B cell (primary cell): ENCODE measurements around the gene CD6. TPM values are rescaled to one million over a fixed set of nuclear protein-coding genes. Genes with fewer than 3 reads are reported as not detected.

Source experiments
- ATAC-seq: fragments of 200-7000 bp; cut with Tn5 transposase; one replicate; pipeline ENCODE4 v1.10.0; 2021; ENCODE audit warnings: low read depth, mild to moderate bottlenecking, moderate number of reproducible peaks, moderate library complexity
- CTCF ChIA-PET: fragments of 350-600 bp; sonication (Branson Sonifier 250); formaldehyde crosslinking; loops from one replicate; lab custom pipeline; 2021; ENCODE audit warnings: antibody characterized with exemption, inconsistent platforms; lab: Charles Lee
- POLR2A ChIA-PET: fragments of 350-600 bp; sonication (Branson Sonifier 250); formaldehyde crosslinking; loops from one replicate; lab custom pipeline; 2021; ENCODE audit warnings: antibody characterized with exemption; lab: Charles Lee
- DNase-seq: peaks from one replicate; pipeline ENCODE4 v3.0.0; 2013
- H2AFZ ChIP-seq: 2 replicates; pipeline ENCODE4 v1.6.1; 2012; ENCODE audit warnings: mild to moderate bottlenecking, low read depth, low read length; ENCODE audit not compliant: insufficient read depth, poor library complexity, severe bottlenecking
- H3K27ac ChIP-seq, 2 donors: 1 replicate in 1 of 2; 2 replicates in 1 of 2; pipeline ENCODE4 v1.5.1; 2012 to 2013; ENCODE audit warnings: low read length in 2 of 2, mild to moderate bottlenecking in 2 of 2, moderate library complexity in 1 of 2
- H3K27me3 ChIP-seq, 4 experiments: fragments of 200-600 bp in 1 of 4; sonication (generic) in 1 of 4; replicated peaks in 1 of 4; 1 replicate in 2 of 4; 2 replicates in 2 of 4; pipeline versions ENCODE4 v1.6.1 to v1.7.0; 2013 to 2016; ENCODE audit warnings: low read length in 3 of 4, mild to moderate bottlenecking in 2 of 4, mixed read lengths in 1 of 4, moderate library complexity in 1 of 4; ENCODE audit not compliant: insufficient read depth in 4 of 4, control insufficient read depth in 3 of 4; ENCODE audit errors: control extremely low read depth in 1 of 4
- H3K36me3 ChIP-seq, 2 experiments: replicated peaks in 1 of 2; 1 replicate in 1 of 2; 2 replicates in 1 of 2; pipeline versions ENCODE4 v1.6.1 to v1.7.1; 2013; ENCODE audit warnings: low read length in 1 of 2; ENCODE audit not compliant: insufficient read depth in 2 of 2, control insufficient read depth in 1 of 2; ENCODE audit errors: control extremely low read depth in 1 of 2, extremely low read depth in 1 of 2
- H3K4me1 ChIP-seq, 2 donors: fragments of 200-600 bp in 1 of 2; sonication (generic) in 1 of 2; 1 replicate in 1 of 2; 2 replicates in 1 of 2; pipeline versions ENCODE4 v1.5.1 to v1.6.1; 2013 to 2017; ENCODE audit warnings: low read length in 2 of 2; ENCODE audit not compliant: control insufficient read depth in 2 of 2, insufficient read depth in 2 of 2
- H3K4me2 ChIP-seq: replicated peaks from 2 replicates; pipeline ENCODE3; 2012; ENCODE audit warnings: mild to moderate bottlenecking, low read depth, low read length; ENCODE audit not compliant: poor library complexity, severe bottlenecking
- H3K4me3 ChIP-seq, 5 experiments: fragments of 200-600 bp in 1 of 5; sonication (generic) in 1 of 5; 1 replicate in 3 of 5; 2 replicates in 2 of 5; pipeline versions ENCODE4 v1.5.1 to v1.7.0; 2011 to 2016; ENCODE audit warnings: low read length in 4 of 5, mild to moderate bottlenecking in 4 of 5, low read depth in 2 of 5, control low read depth in 1 of 5, moderate library complexity in 1 of 5; ENCODE audit not compliant: insufficient read depth in 1 of 5; ENCODE audit errors: control extremely low read depth in 1 of 5, extremely low read depth in 1 of 5
- H3K79me2 ChIP-seq: fragments of 200-600 bp; sonication (generic); one replicate; pipeline ENCODE4 v1.6.0; 2016; ENCODE audit warnings: low read length; ENCODE audit not compliant: control insufficient read depth, insufficient read depth
- H3K9ac ChIP-seq: fragments of 200-600 bp; sonication (generic); 2 replicates; pipeline ENCODE4 v1.6.1; 2017; ENCODE audit warnings: mild to moderate bottlenecking, low read length, moderate library complexity
- H3K9me3 ChIP-seq, 3 donors: one replicate each; pipeline versions ENCODE4 v1.6.1 to v1.7.1; 2013; ENCODE audit warnings: low read length in 2 of 3; ENCODE audit not compliant: control insufficient read depth in 2 of 3, insufficient read depth in 1 of 3; ENCODE audit errors: control extremely low read depth in 1 of 3
- H4K20me1 ChIP-seq: 2 replicates; pipeline ENCODE4 v1.6.0; 2012; ENCODE audit warnings: mild to moderate bottlenecking, low read length; ENCODE audit not compliant: insufficient read depth, control insufficient read depth, poor library complexity, severe bottlenecking
- H3K27ac Mint-ChIP-seq: one replicate; pipeline ENCODE4 v1.8.0; 2021; ENCODE audit warnings: mixed read lengths
- H3K27me3 Mint-ChIP-seq: one replicate; pipeline ENCODE4 v1.8.0; 2021; ENCODE audit warnings: mixed read lengths
- H3K4me1 Mint-ChIP-seq: one replicate; pipeline ENCODE4 v1.8.0; 2021; ENCODE audit warnings: mixed read lengths
- H3K4me3 Mint-ChIP-seq: one replicate; pipeline ENCODE4 v1.8.0; 2021; ENCODE audit warnings: mixed read lengths
- H3K9me3 Mint-ChIP-seq: one replicate; pipeline ENCODE4 v1.8.0; 2022; ENCODE audit warnings: mixed read lengths; ENCODE audit not compliant: insufficient read depth
- EZH2 ChIP-seq: IDR thresholded peaks from 2 replicates; pipeline ENCODE4 v1.6.1; 2012; ENCODE audit warnings: borderline replicate concordance, low read depth, mild to moderate bottlenecking, moderate library complexity, low read length; ENCODE audit not compliant: insufficient read depth, poor library complexity, severe bottlenecking
- WGBS: methylation state at CpG from one replicate; pipeline ENCODE4 v1.1.5; 2013; ENCODE audit warnings: missing lambda C conversion rate; ENCODE audit not compliant: insufficient coverage; 5-methylcytosine and 5-hydroxymethylcytosine counted together
- intact Hi-C: fragments of 100-400 bp; cut with micrococcal nuclease; formaldehyde crosslinking; loops from one replicate; pipeline ENCODE4 v1.10.0; 2022
- polyA plus RNA-seq: library from polyadenylated mRNA; depleted of rRNA; stranded (reverse); fragments of >200 nt; gene quantifications from 2 replicates; pipeline ENCODE4 v1.2.3, GENCODE V29; 2012
- total RNA-seq, 2 donors: library from RNA; stranded (reverse); fragments of 120-200 nt in 1 of 2; gene quantifications; 1 replicate in 1 of 2; 2 replicates in 1 of 2; pipeline versions ENCODE4 v1.2.3 to v1.2.4, GENCODE V29; 2013 to 2022
- TF ChIP-seq, protein P1 (sequence below): fragments of 200-600 bp; IDR thresholded peaks from one replicate; pipeline ENCODE4 v1.8.0; 2022; ENCODE audit warnings: antibody characterized with exemption, mild to moderate bottlenecking

CD6 gene
- total and polyA plus RNA-seq, 2 donors (not counting 1 experiment from before 2014, with no cell fraction given): 9.3 to 13.6 TPM

- no peak overlapping the region for H2AFZ ChIP-seq
- H3K4me2 ChIP-seq: no peak overlapping the region
- POLR2A ChIA-PET: interaction anchor here (2.2 to 11.4 kb wide), 2 partner anchors 17 to 19 kb away, joined by 14 to 96 read pairs; partner anchors contain the start of genes SLC15A3 and TMEM109
- peaks cover 0 to 8% of the 10 kb centered on the region in 2 experiments for H3K36me3 ChIP-seq
- intact Hi-C loops: no loop called here
- no peak overlapping the region for H3K4me3 ChIP-seq
- no peaks in the 10 kb centered on the region for H3K79me2 ChIP-seq
- H3K9me3 ChIP-seq: no peaks in the 10 kb centered on the region
- WGBS: 91% methylated on average over 34 of the region's 37 CpGs
- H3K4me1 ChIP-seq: peaks cover 26 to 44% of the 10 kb centered on the region in 2 donors
- H3K4me3 Mint-ChIP-seq: no peak overlapping the region
- DNase-seq: no peak
- H3K27me3 Mint-ChIP-seq: no peaks in the 10 kb centered on the region
- H3K4me1 Mint-ChIP-seq: peaks cover 46% of the 10 kb centered on the region
- no peaks in the 10 kb centered on the region for H4K20me1 ChIP-seq
- H3K27ac Mint-ChIP-seq: peak overlapping the region; percentile 91
- ATAC-seq: no peak
- CTCF ChIA-PET: interaction anchor here (2.9 to 5.7 kb wide), 3 partner anchors 12 to 33 kb away, joined by 10 to 55 read pairs (median 12); partner anchors contain the start of gene TMEM109
- no peaks in the 10 kb centered on the region for H3K9me3 Mint-ChIP-seq
- no peaks in the 10 kb centered on the region for H3K27me3 ChIP-seq
- H3K9ac ChIP-seq: no peak overlapping the region
- TF ChIP-seq, protein P1, sequence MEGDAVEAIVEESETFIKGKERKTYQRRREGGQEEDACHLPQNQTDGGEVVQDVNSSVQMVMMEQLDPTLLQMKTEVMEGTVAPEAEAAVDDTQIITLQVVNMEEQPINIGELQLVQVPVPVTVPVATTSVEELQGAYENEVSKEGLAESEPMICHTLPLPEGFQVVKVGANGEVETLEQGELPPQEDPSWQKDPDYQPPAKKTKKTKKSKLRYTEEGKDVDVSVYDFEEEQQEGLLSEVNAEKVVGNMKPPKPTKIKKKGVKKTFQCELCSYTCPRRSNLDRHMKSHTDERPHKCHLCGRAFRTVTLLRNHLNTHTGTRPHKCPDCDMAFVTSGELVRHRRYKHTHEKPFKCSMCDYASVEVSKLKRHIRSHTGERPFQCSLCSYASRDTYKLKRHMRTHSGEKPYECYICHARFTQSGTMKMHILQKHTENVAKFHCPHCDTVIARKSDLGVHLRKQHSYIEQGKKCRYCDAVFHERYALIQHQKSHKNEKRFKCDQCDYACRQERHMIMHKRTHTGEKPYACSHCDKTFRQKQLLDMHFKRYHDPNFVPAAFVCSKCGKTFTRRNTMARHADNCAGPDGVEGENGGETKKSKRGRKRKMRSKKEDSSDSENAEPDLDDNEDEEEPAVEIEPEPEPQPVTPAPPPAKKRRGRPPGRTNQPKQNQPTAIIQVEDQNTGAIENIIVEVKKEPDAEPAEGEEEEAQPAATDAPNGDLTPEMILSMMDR: no peak
- TF ChIP-seq EZH2: no peak
- H3K27ac ChIP-seq: peak overlapping the region in 1 of 2 donors; percentile 7
Measured at GRCh38 chr11:60933416-60934123, 37.9 kb upstream of the CD6 start.
